ENCODE results near the gene TLX1.

DNA sequence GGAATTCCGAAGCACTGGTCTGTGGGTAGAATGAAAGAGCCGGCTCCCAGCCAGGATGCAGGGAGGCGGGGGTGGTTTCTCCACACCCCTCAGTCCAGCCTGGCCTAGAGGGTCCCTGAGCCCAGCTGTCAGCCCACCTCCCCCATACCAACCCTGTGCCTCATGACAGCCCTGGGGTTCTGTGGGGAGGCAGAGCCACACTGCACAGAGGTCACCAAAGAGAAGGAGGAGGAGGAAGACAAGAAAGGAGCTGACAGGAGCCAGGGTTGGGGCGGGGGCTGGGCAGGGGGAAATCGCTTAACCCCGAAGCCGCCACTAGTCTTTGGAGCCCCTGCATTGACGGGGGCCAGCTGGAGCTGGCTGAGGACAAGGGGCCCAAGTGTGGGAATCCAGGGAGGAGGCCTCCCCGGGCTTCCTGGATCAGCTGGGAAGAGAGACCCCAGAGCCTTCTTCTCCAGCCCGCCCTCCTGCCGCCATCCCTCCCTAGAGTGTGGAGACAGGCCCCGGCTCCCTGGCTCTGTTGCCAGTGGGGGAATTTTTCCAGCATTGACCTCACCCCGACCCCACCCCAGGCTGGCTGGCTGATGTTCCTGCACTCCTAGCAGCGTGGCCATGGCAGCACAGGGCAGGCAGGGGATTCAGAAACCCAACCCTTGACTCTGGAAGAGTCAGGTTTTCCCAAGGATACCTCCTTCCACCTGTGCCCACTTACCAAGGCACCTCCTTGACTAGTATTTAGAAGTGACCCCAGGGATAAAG lies 36.8 kb upstream of the TLX1 start:
- no peak for TF ChIP-seq MTF1 (CRISPR knock-in tag; IDR thresholded peaks at IDR 0.05; ENCODE audit: borderline replicate concordance)
- TF ChIP-seq, protein P1, sequence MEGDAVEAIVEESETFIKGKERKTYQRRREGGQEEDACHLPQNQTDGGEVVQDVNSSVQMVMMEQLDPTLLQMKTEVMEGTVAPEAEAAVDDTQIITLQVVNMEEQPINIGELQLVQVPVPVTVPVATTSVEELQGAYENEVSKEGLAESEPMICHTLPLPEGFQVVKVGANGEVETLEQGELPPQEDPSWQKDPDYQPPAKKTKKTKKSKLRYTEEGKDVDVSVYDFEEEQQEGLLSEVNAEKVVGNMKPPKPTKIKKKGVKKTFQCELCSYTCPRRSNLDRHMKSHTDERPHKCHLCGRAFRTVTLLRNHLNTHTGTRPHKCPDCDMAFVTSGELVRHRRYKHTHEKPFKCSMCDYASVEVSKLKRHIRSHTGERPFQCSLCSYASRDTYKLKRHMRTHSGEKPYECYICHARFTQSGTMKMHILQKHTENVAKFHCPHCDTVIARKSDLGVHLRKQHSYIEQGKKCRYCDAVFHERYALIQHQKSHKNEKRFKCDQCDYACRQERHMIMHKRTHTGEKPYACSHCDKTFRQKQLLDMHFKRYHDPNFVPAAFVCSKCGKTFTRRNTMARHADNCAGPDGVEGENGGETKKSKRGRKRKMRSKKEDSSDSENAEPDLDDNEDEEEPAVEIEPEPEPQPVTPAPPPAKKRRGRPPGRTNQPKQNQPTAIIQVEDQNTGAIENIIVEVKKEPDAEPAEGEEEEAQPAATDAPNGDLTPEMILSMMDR (IDR thresholded peaks at IDR 0.05 in 2 of 3, conservative IDR thresholded peaks at IDR 0.05 in 1 of 3; ENCODE audit: insufficient read depth in 2 of 3, low read depth in 1 of 3, low read length in 3 of 3) = no peak
- no peak for TF ChIP-seq ZNF431 (CRISPR knock-in tag; IDR thresholded peaks at IDR 0.05)
- no peak for TF ChIP-seq SMC3 (conservative IDR thresholded peaks at IDR 0.05; ENCODE audit: insufficient read depth, low read depth, low read length)
